AG09309 (cell line): ENCODE data around the gene MEX3C.

Experiments used
- DNase-seq: peaks from one replicate; pipeline ENCODE4 v3.0.0-alpha.2; 2010; ENCODE audit warnings: low read depth
- H3K4me3 ChIP-seq: 2 replicates; pipeline ENCODE4 v1.5.1; 2011; ENCODE audit warnings: mild to moderate bottlenecking, low read depth, low read length, moderate library complexity; ENCODE audit not compliant: control insufficient read depth
- CTCF ChIP-seq: IDR thresholded peaks from 2 replicates; pipeline ENCODE4 v1.5.1; 2011; ENCODE audit warnings: mild to moderate bottlenecking, low read depth, low read length, inconsistent platforms; ENCODE audit not compliant: insufficient read depth, control insufficient read depth; ENCODE audit errors: missing control alignments

Gene MEX3C

GRCh38 chr18:51162617-51163016 is 34.9 kb downstream of the MEX3C start:
- no peak for TF ChIP-seq CTCF

GRCh38 chr18:51160646-51161045 is 36.8 kb downstream of the MEX3C start:
- no peak overlapping the region for H3K4me3 ChIP-seq
- TF ChIP-seq CTCF, result no peak
- no peak for DNase-seq

More at GRCh38 chr18:51162617-51163016, 34.9 kb downstream of the MEX3C start:
- H3K4me3 ChIP-seq, result no peak overlapping the region
- no peak for DNase-seq

- no peak overlapping the region for H3K4me3 ChIP-seq
- DNase-seq, result no peak
- no peak for TF ChIP-seq CTCF
These were observed 40.3 kb downstream of the MEX3C start for GRCh38 chr18:51157215-51157614.

- no peak for TF ChIP-seq CTCF
- DNase-seq, result no peak
- H3K4me3 ChIP-seq, result no peak overlapping the region
These were observed 42.9 kb downstream of the MEX3C start for GRCh38 chr18:51154431-51155063.

- TF ChIP-seq CTCF, result no peak
- no peak for DNase-seq
- H3K4me3 ChIP-seq, result no peak overlapping the region
These were observed 43.7 kb downstream of the MEX3C start for GRCh38 chr18:51153659-51154371.

GRCh38 chr18:51151568-51152511 is 45.6 kb downstream of the MEX3C start:
- no peak overlapping the region for H3K4me3 ChIP-seq
- TF ChIP-seq CTCF, result no peak
- no peak for DNase-seq
